ENCODE measurements around the gene LMAN1. TPM values are rescaled to one million over a fixed set of nuclear protein-coding genes. Genes with fewer than 3 reads are reported as not detected.

Gene LMAN1
- total RNA-seq, 1 donor from 2014 or later, result 123 TPM

DNA sequence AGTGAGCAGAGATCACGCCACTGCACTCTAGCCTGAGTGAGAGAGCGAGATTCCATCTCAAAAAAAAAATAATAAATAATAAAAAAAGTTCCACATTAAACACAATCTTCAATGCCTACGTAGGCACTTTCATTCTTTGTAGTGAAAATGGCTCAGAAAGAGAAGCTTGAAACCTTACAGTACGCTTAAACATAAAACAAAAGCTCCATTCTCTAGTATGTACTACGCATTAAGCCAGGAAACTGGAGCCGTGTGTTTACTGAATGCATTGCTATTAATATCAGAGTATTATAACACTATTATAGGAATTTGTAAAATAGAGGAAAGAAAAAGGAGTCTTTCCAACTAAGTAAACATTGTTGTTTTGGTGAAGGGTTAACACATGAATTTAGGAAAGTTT lies 41.3 kb upstream of the LMAN1 start:
- no peak overlapping the region for H3K4me3 ChIP-seq (ENCODE audit: insufficient read depth, low read depth, low read length)
- TF ChIP-seq EZH2 (IDR thresholded peaks at IDR 0.05; ENCODE audit: insufficient read depth, low read length), result no peak
- TF ChIP-seq, protein P1, sequence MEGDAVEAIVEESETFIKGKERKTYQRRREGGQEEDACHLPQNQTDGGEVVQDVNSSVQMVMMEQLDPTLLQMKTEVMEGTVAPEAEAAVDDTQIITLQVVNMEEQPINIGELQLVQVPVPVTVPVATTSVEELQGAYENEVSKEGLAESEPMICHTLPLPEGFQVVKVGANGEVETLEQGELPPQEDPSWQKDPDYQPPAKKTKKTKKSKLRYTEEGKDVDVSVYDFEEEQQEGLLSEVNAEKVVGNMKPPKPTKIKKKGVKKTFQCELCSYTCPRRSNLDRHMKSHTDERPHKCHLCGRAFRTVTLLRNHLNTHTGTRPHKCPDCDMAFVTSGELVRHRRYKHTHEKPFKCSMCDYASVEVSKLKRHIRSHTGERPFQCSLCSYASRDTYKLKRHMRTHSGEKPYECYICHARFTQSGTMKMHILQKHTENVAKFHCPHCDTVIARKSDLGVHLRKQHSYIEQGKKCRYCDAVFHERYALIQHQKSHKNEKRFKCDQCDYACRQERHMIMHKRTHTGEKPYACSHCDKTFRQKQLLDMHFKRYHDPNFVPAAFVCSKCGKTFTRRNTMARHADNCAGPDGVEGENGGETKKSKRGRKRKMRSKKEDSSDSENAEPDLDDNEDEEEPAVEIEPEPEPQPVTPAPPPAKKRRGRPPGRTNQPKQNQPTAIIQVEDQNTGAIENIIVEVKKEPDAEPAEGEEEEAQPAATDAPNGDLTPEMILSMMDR (IDR thresholded peaks at IDR 0.05; ENCODE audit: insufficient read depth, low read depth, low read length), result no peak
- no peaks in the 10 kb centered on the region for H3K79me2 ChIP-seq (ENCODE audit: insufficient read depth, low read length)
- Mint-ChIP-seq H3K27ac (ENCODE audit: unreplicated experiment) (no peak overlapping the region), H3K4me1 (ENCODE audit: low read depth, unreplicated experiment) (no peaks in the 10 kb centered on the region), H3K36me3 (ENCODE audit: low read depth, unreplicated experiment) (no peaks in the 10 kb centered on the region), H3K9me3 (ENCODE audit: unreplicated experiment) (no peaks in the 10 kb centered on the region), H3K27me3 (ENCODE audit: low read depth, unreplicated experiment) (peaks cover 7% of the 10 kb centered on the region), H3K4me3 (ENCODE audit: unreplicated experiment) (no peak overlapping the region)
- H4K20me1 ChIP-seq (ENCODE audit: insufficient read depth, low read length), result no peaks in the 10 kb centered on the region
- no peaks in the 10 kb centered on the region for H3K36me3 ChIP-seq (ENCODE audit: insufficient read depth, low read length)
- H3K4me2 ChIP-seq (ENCODE audit: low read length), result no peak overlapping the region
- peaks cover 2% of the 10 kb centered on the region for H3K27me3 ChIP-seq (ENCODE audit: insufficient read depth, low read length)
- no peak overlapping the region for H3K27ac ChIP-seq (ENCODE audit: low read depth, low read length)
- H3K9ac ChIP-seq (ENCODE audit: low read length), result no peak overlapping the region
- DNase-seq (ENCODE audit: low read depth) (no peak), FAIRE-seq (no peak)
- no peak overlapping the region for H2AFZ ChIP-seq (ENCODE audit: low read depth, low read length)
- no peaks in the 10 kb centered on the region for H3K4me1 ChIP-seq (ENCODE audit: insufficient read depth, low read length)
- no peaks in the 10 kb centered on the region for H3K9me3 ChIP-seq (ENCODE audit: insufficient read depth, low read depth, low read length)

DNA sequence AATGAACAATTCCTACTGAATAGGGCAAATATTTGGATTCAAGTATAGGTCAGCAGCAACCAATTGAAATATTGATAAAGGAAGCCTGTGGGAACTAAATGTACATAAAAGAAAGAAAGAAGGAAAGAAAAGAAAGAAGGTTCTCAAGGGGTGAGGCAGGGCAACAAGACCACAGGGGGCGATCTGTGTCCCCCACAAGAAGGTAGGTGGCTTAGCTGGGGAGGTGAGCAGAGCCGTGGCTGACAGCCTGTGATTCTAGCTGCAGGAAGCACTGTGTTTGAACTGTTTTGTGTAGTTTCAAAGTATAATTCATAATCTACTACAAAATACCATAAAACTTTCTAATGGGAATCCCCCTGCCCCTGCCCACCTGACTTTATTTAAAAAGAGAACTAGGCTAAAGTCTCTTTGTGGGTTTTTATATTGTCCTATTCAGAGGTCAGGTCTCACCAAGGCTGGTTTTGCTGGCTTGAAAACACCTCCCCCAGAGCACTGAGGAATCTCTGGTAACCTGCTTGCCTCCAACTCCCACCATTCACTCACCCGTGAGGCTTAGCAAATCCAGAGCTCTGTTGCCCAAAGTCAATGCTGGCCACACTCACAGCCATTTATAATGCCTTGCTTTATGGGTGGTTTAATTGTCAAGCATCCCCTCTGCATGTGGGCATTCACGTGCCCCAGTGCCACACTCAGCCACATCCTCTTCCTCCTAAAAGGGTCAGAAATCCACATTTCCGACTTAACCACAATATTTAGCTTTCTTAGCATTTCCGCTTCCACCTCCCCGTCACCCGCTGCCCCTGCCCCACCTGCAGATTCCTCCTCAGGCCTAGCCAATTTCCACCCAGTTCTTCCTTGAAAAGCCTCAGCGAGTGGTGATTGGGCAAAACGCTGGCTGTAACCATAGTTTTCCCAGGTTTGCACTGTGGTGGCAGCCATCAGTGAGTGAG lies 36.4 kb upstream of the LMAN1 start:
- H3K27me3 Mint-ChIP-seq (ENCODE audit: low read depth, unreplicated experiment), result peaks cover 8% of the 10 kb centered on the region
- H4K20me1 ChIP-seq (ENCODE audit: insufficient read depth, low read length), result no peaks in the 10 kb centered on the region
- no peaks in the 10 kb centered on the region for H3K36me3 ChIP-seq (ENCODE audit: insufficient read depth, low read length)
- H3K9me3 ChIP-seq (ENCODE audit: insufficient read depth, low read depth, low read length), result no peaks in the 10 kb centered on the region
- no peak for TF ChIP-seq EZH2 (IDR thresholded peaks at IDR 0.05; ENCODE audit: insufficient read depth, low read length)
- TF ChIP-seq, protein P1 (IDR thresholded peaks at IDR 0.05; ENCODE audit: insufficient read depth, low read depth, low read length), result no peak
- no peak overlapping the region for H2AFZ ChIP-seq (ENCODE audit: low read depth, low read length)
- no peak overlapping the region for H3K27ac ChIP-seq (ENCODE audit: low read depth, low read length)
- no peak overlapping the region for H3K4me3 ChIP-seq (ENCODE audit: insufficient read depth, low read depth, low read length)
- no peak overlapping the region for H3K4me3 Mint-ChIP-seq (ENCODE audit: unreplicated experiment)
- H3K9me3 Mint-ChIP-seq (ENCODE audit: unreplicated experiment), result no peaks in the 10 kb centered on the region
- H3K4me1 ChIP-seq (ENCODE audit: insufficient read depth, low read length), result no peaks in the 10 kb centered on the region
- H3K4me2 ChIP-seq (ENCODE audit: low read length), result no peak overlapping the region
- no peaks in the 10 kb centered on the region for H3K79me2 ChIP-seq (ENCODE audit: insufficient read depth, low read length)
- peaks cover 8% of the 10 kb centered on the region for H3K27me3 ChIP-seq (ENCODE audit: insufficient read depth, low read length)
- H3K9ac ChIP-seq (ENCODE audit: low read length), result no peak overlapping the region
- H3K27ac Mint-ChIP-seq (ENCODE audit: unreplicated experiment), result no peak overlapping the region
- H3K4me1 Mint-ChIP-seq (ENCODE audit: low read depth, unreplicated experiment), result no peaks in the 10 kb centered on the region
- FAIRE-seq (no peak), DNase-seq (ENCODE audit: low read depth) (no peak)
- no peaks in the 10 kb centered on the region for H3K36me3 Mint-ChIP-seq (ENCODE audit: low read depth, unreplicated experiment)

DNA sequence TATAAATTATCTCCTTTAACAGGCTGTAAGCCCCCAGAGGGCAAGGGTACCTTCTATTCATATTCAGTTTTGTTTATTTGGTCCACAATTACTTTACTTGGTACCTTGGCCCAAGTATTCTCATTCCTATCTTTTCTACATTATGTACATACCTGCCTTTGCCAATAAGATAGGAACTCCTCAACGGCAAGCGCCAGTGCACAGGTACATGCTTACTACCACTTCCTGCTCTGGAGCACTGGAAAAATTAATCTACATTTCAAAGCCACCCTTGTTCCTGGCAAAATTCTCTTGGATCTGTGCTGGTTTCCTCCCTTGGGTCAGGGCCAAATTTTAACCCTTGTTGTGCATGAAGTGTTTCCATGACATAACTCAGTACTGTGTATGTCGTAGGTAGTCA lies 34.3 kb upstream of the LMAN1 start:
- Histone ChIP-seq H3K9ac (ENCODE audit: low read length) (no peak overlapping the region), H3K4me2 (ENCODE audit: low read length) (no peak overlapping the region), H3K27me3 (ENCODE audit: insufficient read depth, low read length) (peaks cover 8% of the 10 kb centered on the region), H4K20me1 (ENCODE audit: insufficient read depth, low read length) (no peaks in the 10 kb centered on the region), H3K4me1 (ENCODE audit: insufficient read depth, low read length) (no peaks in the 10 kb centered on the region), H3K4me3 (ENCODE audit: insufficient read depth, low read depth, low read length) (no peak overlapping the region), H3K36me3 (ENCODE audit: insufficient read depth, low read length) (no peaks in the 10 kb centered on the region), H3K9me3 (ENCODE audit: insufficient read depth, low read depth, low read length) (no peaks in the 10 kb centered on the region), H3K27ac (ENCODE audit: low read depth, low read length) (no peak overlapping the region), H2AFZ (ENCODE audit: low read depth, low read length) (no peak overlapping the region), H3K79me2 (ENCODE audit: insufficient read depth, low read length) (no peaks in the 10 kb centered on the region)
- H3K36me3 Mint-ChIP-seq (ENCODE audit: low read depth, unreplicated experiment), result no peaks in the 10 kb centered on the region
- FAIRE-seq (no peak), DNase-seq (ENCODE audit: low read depth) (no peak)
- H3K4me3 Mint-ChIP-seq (ENCODE audit: unreplicated experiment), result no peak overlapping the region
- no peak overlapping the region for H3K27ac Mint-ChIP-seq (ENCODE audit: unreplicated experiment)
- TF ChIP-seq EZH2 (IDR thresholded peaks at IDR 0.05; ENCODE audit: insufficient read depth, low read length), result no peak
- TF ChIP-seq, protein P1 (IDR thresholded peaks at IDR 0.05; ENCODE audit: insufficient read depth, low read depth, low read length), result no peak
- H3K4me1 Mint-ChIP-seq (ENCODE audit: low read depth, unreplicated experiment), result peaks cover 2% of the 10 kb centered on the region
- H3K27me3 Mint-ChIP-seq (ENCODE audit: low read depth, unreplicated experiment), result peaks cover 8% of the 10 kb centered on the region
- no peaks in the 10 kb centered on the region for H3K9me3 Mint-ChIP-seq (ENCODE audit: unreplicated experiment)
